ENCODE data around the gene FZD1. TPM values are rescaled to one million over a fixed set of nuclear protein-coding genes. Genes with fewer than 3 reads are reported as not detected.

The FZD1 gene
- total RNA-seq, 4 donors from 2014 or later, result 8.6 to 14.5 (median 10.4) TPM

GRCh38 chr7:91285696-91286355, 21.6 kb downstream of the FZD1 start:
- no peak for DNase-seq
- TF ChIP-seq, protein P1, sequence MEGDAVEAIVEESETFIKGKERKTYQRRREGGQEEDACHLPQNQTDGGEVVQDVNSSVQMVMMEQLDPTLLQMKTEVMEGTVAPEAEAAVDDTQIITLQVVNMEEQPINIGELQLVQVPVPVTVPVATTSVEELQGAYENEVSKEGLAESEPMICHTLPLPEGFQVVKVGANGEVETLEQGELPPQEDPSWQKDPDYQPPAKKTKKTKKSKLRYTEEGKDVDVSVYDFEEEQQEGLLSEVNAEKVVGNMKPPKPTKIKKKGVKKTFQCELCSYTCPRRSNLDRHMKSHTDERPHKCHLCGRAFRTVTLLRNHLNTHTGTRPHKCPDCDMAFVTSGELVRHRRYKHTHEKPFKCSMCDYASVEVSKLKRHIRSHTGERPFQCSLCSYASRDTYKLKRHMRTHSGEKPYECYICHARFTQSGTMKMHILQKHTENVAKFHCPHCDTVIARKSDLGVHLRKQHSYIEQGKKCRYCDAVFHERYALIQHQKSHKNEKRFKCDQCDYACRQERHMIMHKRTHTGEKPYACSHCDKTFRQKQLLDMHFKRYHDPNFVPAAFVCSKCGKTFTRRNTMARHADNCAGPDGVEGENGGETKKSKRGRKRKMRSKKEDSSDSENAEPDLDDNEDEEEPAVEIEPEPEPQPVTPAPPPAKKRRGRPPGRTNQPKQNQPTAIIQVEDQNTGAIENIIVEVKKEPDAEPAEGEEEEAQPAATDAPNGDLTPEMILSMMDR (IDR thresholded peaks at IDR 0.05), result no peak
- TF ChIP-seq POLR2A (IDR thresholded peaks at IDR 0.05), result no peak
- Histone ChIP-seq H3K4me1 (peaks cover 0 to 4% (median 0%) of the 10 kb centered on the region in 3 donors), H3K4me3 (no peak overlapping the region), H3K27me3 (no peaks in the 10 kb centered on the region), H3K36me3 (no peaks in the 10 kb centered on the region), H3K9me3 (no peaks in the 10 kb centered on the region), H3K27ac (no peak overlapping the region)
- intact Hi-C loops (cut with DNase I), result no loop called here
- 65 to 71% methylated on average over 7 of the region's 7 CpGs for WGBS, 2 donors

- intact Hi-C loops (cut with DNase I), result no loop called here
- WGBS, 2 donors, result 70 to 85% methylated on average over 6 of the region's 6 CpGs
Measured at GRCh38 chr7:91286432-91286831, 22.2 kb downstream of the FZD1 start.

GRCh38 chr7:91287371-91288084, 23.3 kb downstream of the FZD1 start:
- 46 to 53% methylated on average over 4 of the region's 4 CpGs for WGBS, 2 donors
- H3K27ac ChIP-seq, result no peak overlapping the region
- no peak overlapping the region for H3K4me3 ChIP-seq
- H3K27me3 ChIP-seq, result no peaks in the 10 kb centered on the region
- DNase-seq, result no peak
- no peaks in the 10 kb centered on the region for H3K9me3 ChIP-seq
- no peak for TF ChIP-seq POLR2A (IDR thresholded peaks at IDR 0.05)
- TF ChIP-seq, protein P1 (IDR thresholded peaks at IDR 0.05), result no peak
- intact Hi-C loops (cut with DNase I), result no loop called here
- H3K36me3 ChIP-seq, result no peaks in the 10 kb centered on the region
- H3K4me1 ChIP-seq, result peaks cover 0 to 4% (median 0%) of the 10 kb centered on the region in 3 donors

More at GRCh38 chr7:91286432-91286831, 22.2 kb downstream of the FZD1 start:
- no peaks in the 10 kb centered on the region for H3K27me3 ChIP-seq
- no peaks in the 10 kb centered on the region for H3K9me3 ChIP-seq
- H3K27ac ChIP-seq, result no peak overlapping the region
- H3K4me3 ChIP-seq, result no peak overlapping the region
- peaks cover 0 to 4% (median 0%) of the 10 kb centered on the region in 3 donors for H3K4me1 ChIP-seq
- no peak for DNase-seq
- no peaks in the 10 kb centered on the region for H3K36me3 ChIP-seq
- TF ChIP-seq, protein P1 (IDR thresholded peaks at IDR 0.05), result no peak
- no peak for TF ChIP-seq POLR2A (IDR thresholded peaks at IDR 0.05)

DNA sequence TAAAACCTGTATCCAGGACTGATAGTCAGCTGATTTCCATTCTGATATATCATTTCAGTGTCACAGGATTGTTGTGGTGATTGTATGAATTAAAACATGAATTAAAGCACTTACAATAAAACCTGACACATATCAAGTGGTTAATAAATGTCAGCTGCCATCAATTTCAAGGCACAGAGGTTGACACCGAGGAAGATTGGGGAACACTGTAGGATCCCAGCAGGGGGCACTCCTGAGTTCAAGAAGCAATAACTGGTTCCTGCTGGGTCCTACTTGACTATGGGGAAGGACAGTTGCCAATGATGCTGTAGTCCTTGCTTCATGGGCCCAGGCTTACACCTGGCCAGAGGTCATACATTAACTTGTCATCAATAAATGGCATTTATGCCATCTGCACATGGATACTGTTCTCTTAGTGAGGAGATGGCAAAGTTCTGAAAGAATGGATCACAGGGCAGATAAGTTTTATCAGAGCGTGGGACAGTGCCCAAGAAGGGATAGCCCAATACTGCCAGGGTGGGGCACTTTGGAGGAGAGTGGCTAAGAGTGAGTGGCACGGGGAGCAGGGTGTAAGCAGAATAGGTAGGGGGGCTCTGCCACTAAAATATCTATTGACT, 24.1 kb downstream of the FZD1 start:
- Histone ChIP-seq H3K36me3 (no peaks in the 10 kb centered on the region), H3K4me1 (peaks cover 0 to 6% (median 0%) of the 10 kb centered on the region in 3 donors), H3K27me3 (no peaks in the 10 kb centered on the region), H3K4me3 (no peak overlapping the region), H3K9me3 (no peaks in the 10 kb centered on the region), H3K27ac (no peak overlapping the region)
- intact Hi-C loops (cut with DNase I), result no loop called here
- WGBS, 2 donors, result 87 to 89% methylated on average over 3 of the region's 3 CpGs
- no peak for TF ChIP-seq POLR2A (IDR thresholded peaks at IDR 0.05)
- TF ChIP-seq, protein P1 (IDR thresholded peaks at IDR 0.05), result peak in 4 of 6 experiments; percentile 19 to 66 (median 32)
- no peak for DNase-seq
